H1 (cell line): ENCODE results near the gene DOK3. TPM values are rescaled to one million over a fixed set of nuclear protein-coding genes. Genes with fewer than 3 reads are reported as not detected.
A peak's percentile ranks its signal among the peaks of the same experiment; 100 is the strongest.

Source experiments
- CTCF ChIA-PET: fragments of 300-600 bp; sonication (Branson Sonifier 250); formaldehyde crosslinking; loops from one replicate; lab custom pipeline; 2021; ENCODE audit not compliant: partially characterized antibody; lab: Charles Lee
- POLR2A ChIA-PET: fragments of 300-600 bp; sonication (Branson Sonifier 250); formaldehyde crosslinking; loops from one replicate; lab custom pipeline; 2021; ENCODE audit warnings: inconsistent platforms; ENCODE audit not compliant: partially characterized antibody; lab: Charles Lee
- DNase-seq, 2 experiments: peaks; one replicate each; pipeline versions ENCODE4 v3.0.0 to v3.0.0-alpha.2; 2010 to 2022; ENCODE audit warnings: low spot score in 2 of 2, low read depth in 1 of 2, mixed read lengths in 1 of 2
- FAIRE-seq: peaks from 2 replicates; lab custom pipeline; 2011; peaks lifted over from hg19 to GRCh38; lab: Jason Lieb, UNC
- H2AFZ ChIP-seq: 2 replicates; pipeline ENCODE4 v1.8.1; 2012; ENCODE audit warnings: low read length, inconsistent platforms
- H2AK5ac ChIP-seq: 2 replicates; pipeline ENCODE4 v1.6.1; 2013; ENCODE audit warnings: low read depth, low read length
- H2BK120ac ChIP-seq: replicated peaks from 2 replicates; pipeline ENCODE3; 2013; ENCODE audit warnings: low read depth, low read length, inconsistent platforms
- H2BK12ac ChIP-seq: 2 replicates; pipeline ENCODE4 v1.6.1; 2013; ENCODE audit warnings: low read depth, low read length
- H2BK15ac ChIP-seq: 2 replicates; pipeline ENCODE4 v1.6.1; 2013; ENCODE audit warnings: low read length
- H2BK20ac ChIP-seq: 2 replicates; pipeline ENCODE4 v1.6.1; 2013; ENCODE audit warnings: low read length
- H2BK5ac ChIP-seq: 2 replicates; pipeline ENCODE4 v1.6.1; 2013; ENCODE audit warnings: low read depth, low read length
- H3K14ac ChIP-seq: 2 replicates; pipeline ENCODE4 v1.6.1; 2013; ENCODE audit warnings: inconsistent platforms; ENCODE audit not compliant: insufficient read length
- H3K18ac ChIP-seq: 2 replicates; pipeline ENCODE4 v1.6.1; 2013; ENCODE audit warnings: low read length; ENCODE audit errors: extremely low read depth
- H3K23ac ChIP-seq: 2 replicates; pipeline ENCODE4 v1.6.1; 2013; ENCODE audit warnings: inconsistent platforms; ENCODE audit not compliant: insufficient read length
- H3K23me2 ChIP-seq: 2 replicates; pipeline ENCODE4 v1.6.1; 2013; ENCODE audit warnings: low read depth, low read length
- H3K27ac ChIP-seq: 2 replicates; pipeline ENCODE4 v1.6.1; 2011; ENCODE audit warnings: low read depth, low read length, inconsistent platforms
- H3K27me3 ChIP-seq, 4 experiments: replicated peaks in 1 of 4; 1 replicate in 1 of 4; 2 replicates in 3 of 4; pipeline versions ENCODE4 v1.6.1 to v1.8.1; 2011 to 2013; ENCODE audit warnings: low read length in 3 of 4, mild to moderate bottlenecking in 3 of 4, inconsistent platforms in 2 of 4, mixed read lengths in 2 of 4, moderate library complexity in 1 of 4; ENCODE audit not compliant: control insufficient read depth in 3 of 4, insufficient read depth in 3 of 4; ENCODE audit errors: extremely low read depth in 1 of 4
- H3K36me3 ChIP-seq, 4 experiments: 2 replicates each; pipeline versions ENCODE4 v1.6.1 to v1.8.1; 2011 to 2013; ENCODE audit warnings: mild to moderate bottlenecking in 4 of 4, low read length in 3 of 4, moderate library complexity in 2 of 4, control low read depth in 1 of 4, inconsistent platforms in 1 of 4; ENCODE audit not compliant: insufficient read depth in 4 of 4, control insufficient read depth in 2 of 4
- H3K4ac ChIP-seq: replicated peaks from 2 replicates; pipeline ENCODE3; 2013; ENCODE audit warnings: low read length, low read depth, mixed read lengths, inconsistent platforms; ENCODE audit not compliant: insufficient read length
- H3K4me1 ChIP-seq, 4 experiments: replicated peaks in 1 of 4; 1 replicate in 1 of 4; 2 replicates in 3 of 4; pipeline versions ENCODE4 v1.6.1 to v1.8.1; 2011 to 2013; ENCODE audit warnings: low read length in 3 of 4, inconsistent platforms in 2 of 4, mixed read lengths in 1 of 4; ENCODE audit not compliant: insufficient read depth in 4 of 4, control insufficient read depth in 3 of 4
- H3K4me2 ChIP-seq, 2 experiments: 2 replicates each; pipeline versions ENCODE4 v1.6.1 to v1.8.1; 2011 to 2013; ENCODE audit warnings: low read depth in 2 of 2, low read length in 2 of 2, control low read depth in 1 of 2, inconsistent platforms in 1 of 2, mild to moderate bottlenecking in 1 of 2; ENCODE audit not compliant: insufficient read depth in 1 of 2
- H3K4me3 ChIP-seq, 4 experiments: fragments of 200-600, 300-600 bp in 1 of 4; sonication (generic), shearing (Covaris generic), sonication (Bioruptor Twin) in 1 of 4; 2 replicates each; pipeline versions ENCODE4 v1.5.1 to v1.8.1; 2011 to 2016; ENCODE audit warnings: low read length in 4 of 4, low read depth in 3 of 4, control low read depth in 2 of 4, inconsistent platforms in 2 of 4, mild to moderate bottlenecking in 2 of 4, mixed read lengths in 1 of 4, moderate library complexity in 1 of 4; ENCODE audit not compliant: insufficient read depth in 2 of 4; ENCODE audit errors: extremely low read depth in 1 of 4
- H3K56ac ChIP-seq: replicated peaks from 2 replicates; pipeline ENCODE3; 2013; ENCODE audit warnings: low read depth, mild to moderate bottlenecking, mixed read lengths, low read length, inconsistent platforms; ENCODE audit not compliant: insufficient read length
- H3K79me1 ChIP-seq: 2 replicates; pipeline ENCODE4 v1.6.1; 2013; ENCODE audit warnings: low read depth, low read length, control low read depth
- H3K79me2 ChIP-seq, 2 experiments: 2 replicates each; pipeline versions ENCODE4 v1.6.1 to v1.8.1; 2012 to 2013; ENCODE audit warnings: low read length in 2 of 2, mild to moderate bottlenecking in 2 of 2, inconsistent platforms in 1 of 2; ENCODE audit not compliant: insufficient read depth in 2 of 2, control insufficient read depth in 1 of 2
- H3K9ac ChIP-seq, 4 experiments: replicated peaks in 1 of 4; 1 replicate in 1 of 4; 2 replicates in 3 of 4; pipeline versions ENCODE4 v1.6.1 to v1.8.1; 2011 to 2013; ENCODE audit warnings: low read depth in 3 of 4, low read length in 3 of 4, control low read depth in 2 of 4, mild to moderate bottlenecking in 2 of 4, moderate library complexity in 2 of 4, inconsistent platforms in 1 of 4; ENCODE audit errors: extremely low read depth in 1 of 4
- H3K9me3 ChIP-seq, 2 experiments: 2 replicates each; pipeline versions ENCODE4 v1.6.1 to v1.8.1; 2012 to 2013; ENCODE audit warnings: mild to moderate bottlenecking in 2 of 2, moderate library complexity in 2 of 2, control low read depth in 1 of 2, inconsistent platforms in 1 of 2, low read depth in 1 of 2, low read length in 1 of 2, mixed read lengths in 1 of 2; ENCODE audit not compliant: insufficient read depth in 2 of 2
- H4K20me1 ChIP-seq, 2 experiments: replicated peaks in 1 of 2; 2 replicates each; pipeline versions ENCODE3 to v1.8.1; 2011 to 2013; ENCODE audit warnings: inconsistent platforms in 2 of 2, low read length in 2 of 2, mild to moderate bottlenecking in 1 of 2; ENCODE audit not compliant: insufficient read depth in 2 of 2, control insufficient read depth in 1 of 2
- H4K5ac ChIP-seq: 2 replicates; pipeline ENCODE4 v1.6.1; 2013; ENCODE audit warnings: low read length, low read depth, mixed read lengths, inconsistent platforms; ENCODE audit not compliant: insufficient read length
- H4K8ac ChIP-seq: 2 replicates; pipeline ENCODE4 v1.8.0; 2013; ENCODE audit warnings: mild to moderate bottlenecking, moderate library complexity, low read length, inconsistent platforms; ENCODE audit not compliant: insufficient read depth; ENCODE audit errors: extremely low read depth
- H4K91ac ChIP-seq: replicated peaks from 2 replicates; pipeline ENCODE3; 2013; ENCODE audit warnings: low read length, mixed read lengths, inconsistent platforms; ENCODE audit not compliant: insufficient read length
- CREB1 ChIP-seq: IDR thresholded peaks from 2 replicates; pipeline ENCODE4 v1.6.1; 2012; ENCODE audit warnings: inconsistent platforms
- CTCF ChIP-seq, 3 experiments: IDR thresholded peaks; 1 replicate in 2 of 3; 2 replicates in 1 of 3; pipeline versions ENCODE4 v1.5.1 to v1.6.1; 2011; ENCODE audit warnings: low read length in 3 of 3, mild to moderate bottlenecking in 3 of 3, inconsistent platforms in 2 of 3, low read depth in 1 of 3, moderate library complexity in 1 of 3; ENCODE audit not compliant: insufficient read depth in 1 of 3; ENCODE audit errors: control extremely low read depth in 1 of 3
- EGR1 ChIP-seq: IDR thresholded peaks from 2 replicates; pipeline ENCODE4 v1.6.1; 2011; ENCODE audit warnings: low read depth, low read length, borderline replicate concordance
- EZH2 ChIP-seq: fragments of 200-600 bp; sonication (generic); IDR thresholded peaks from 2 replicates; pipeline ENCODE4 v1.7.1; 2012; ENCODE audit warnings: low read depth, mild to moderate bottlenecking, moderate library complexity, low read length, inconsistent platforms; ENCODE audit not compliant: severe bottlenecking
- JUN ChIP-seq: IDR thresholded peaks from 2 replicates; pipeline ENCODE4 v1.6.1; 2011; ENCODE audit warnings: low read depth, mild to moderate bottlenecking, improper control_type of control experiment, low read length
- SIN3A ChIP-seq, 2 experiments: IDR thresholded peaks in 1 of 2; conservative IDR thresholded peaks in 1 of 2; 2 replicates each; pipeline ENCODE4 v1.6.1; 2011 to 2012; ENCODE audit warnings: low read length in 2 of 2, improper control_type of control experiment in 1 of 2, low read depth in 1 of 2, mild to moderate bottlenecking in 1 of 2
- TBP ChIP-seq: IDR thresholded peaks from 2 replicates; pipeline ENCODE4 v1.6.1; 2011; ENCODE audit warnings: low read depth, low read length, improper control_type of control experiment
- WGBS, 2 experiments: shearing (Covaris generic) in 1 of 2; methylation state at CpG; one replicate each; pipeline versions ENCODE4 v1.1.6 to v1.1.7; 2013 to 2015; ENCODE audit warnings: low lambda C conversion rate in 2 of 2, mixed read lengths in 2 of 2, inconsistent platforms in 1 of 2, low coverage in 1 of 2, missing lambda C conversion rate in 1 of 2; ENCODE audit not compliant: insufficient replicate concordance in 2 of 2, insufficient coverage in 1 of 2, insufficient read length in 1 of 2; ENCODE audit errors: extremely low coverage in 1 of 2, missing lambda C conversion rate in 1 of 2; 5-methylcytosine and 5-hydroxymethylcytosine counted together
- polyA plus RNA-seq, 7 experiments: library from polyadenylated mRNA; depleted of rRNA in 3 of 7; stranded (reverse) in 5 of 7; unstranded in 2 of 7; fragments of >200 nt in 5 of 7; fragments of 200-250 nt in 2 of 7; gene quantifications; 1 replicate in 5 of 7; 2 replicates in 1 of 7; 4 replicates in 1 of 7; pipeline versions ENCODE4 v1.2.1 to v1.2.3, GENCODE V29; 2011 to 2013; ENCODE audit warnings: missing spikeins in 2 of 7, mixed read lengths in 2 of 7
- total RNA-seq: library from RNA; stranded (reverse); fragmentation: NEBNext Ultra II Directional; extraction: Animal tissue kit (Norgen Biotek cat#: 25700); gene quantifications from 2 replicates; pipeline ENCODE4 v1.2.1, GENCODE V29; 2021

DOK3 gene
- total and polyA plus RNA-seq, 2 of the 8 experiments (the other 6 are each of a cell fraction or from before 2014, with no cell fraction given) = 4.2 to 6.4 TPM

- Histone ChIP-seq H3K14ac (no peak overlapping the region), H2AFZ (no peak overlapping the region), H3K36me3 (peaks cover 10 to 20% (median 15%) of the 10 kb centered on the region in 4 experiments), H3K27ac (peak overlapping the region; percentile 98), H2BK5ac (peak overlapping the region; percentile 57; the same call in 1 of the 2 replicates), H3K56ac (no peak overlapping the region), H3K4me3 (peak overlapping the region in 1 of 4 experiments; percentile 83; a peak in 2 of 8 replicates), H2AK5ac (no peak overlapping the region), H2BK15ac (no peak overlapping the region), H4K91ac (no peak overlapping the region), H3K79me1 (peaks cover 3% of the 10 kb centered on the region; the same call in 1 of the 2 replicates), H2BK20ac (0 out of 2 replicates have a peak overlapping the region, but pooled peaks have one; percentile 43), H3K4me1 (peaks cover 0 to 30% (median 27%) of the 10 kb centered on the region in 4 experiments; a peak in 6 of 7 replicates), H3K27me3 (peaks cover 2 to 12% (median 11%) of the 10 kb centered on the region in 4 experiments; a peak in 6 of 7 replicates), H3K23ac (no peak overlapping the region), H2BK120ac (no peak overlapping the region), H4K20me1 (peaks cover 3 to 9% of the 10 kb centered on the region in 2 experiments), H3K23me2 (peaks cover 10% of the 10 kb centered on the region), H3K18ac (0 out of 2 replicates have a peak overlapping the region, but pooled peaks have one; percentile 39), H4K5ac (no peak overlapping the region), H4K8ac (no peak overlapping the region; the same call in 1 of the 2 replicates), H3K9me3 (no peaks in the 10 kb centered on the region), H3K79me2 (peaks cover 0 to 8% of the 10 kb centered on the region in 2 experiments; a peak in 1 of 4 replicates), H3K9ac (peak overlapping the region in 2 of 4 experiments; percentile 42 to 43; a peak in 3 of 7 replicates), H3K4ac (no peak overlapping the region), H3K4me2 (peak overlapping the region; percentile 88 to 91), H2BK12ac (no peak overlapping the region; the same call in 1 of the 2 replicates)
- ChIA-PET CTCF (interaction anchor here (0.6 to 12.7 kb wide), 13 partner anchors 9 to 195 kb away, joined by 3 to 306 read pairs (median 5); partner anchors contain the start of genes DDX41, DOK3 and PDLIM7), POLR2A (interaction anchor here (0.6 to 67.5 kb wide), 6 partner anchors 15 to 128 kb away, joined by 3 to 3349 read pairs (median 28); partner anchors contain the start of genes DBN1, DDX41, DOK3 and PDLIM7)
- DNase-seq = peak; percentile 75 to 87
- no peak for FAIRE-seq
- WGBS, 2 experiments = 79% methylated on average over 3 of the region's 11 CpGs; no CpG with 5 or more reads in 1 of the 2 experiments
- TF ChIP-seq JUN = no peak
- peak in 2 of 3 experiments; percentile 35 to 49; a peak in 3 of 4 replicates for TF ChIP-seq CTCF (IDR thresholded peaks at IDR 0.05; ENCODE audit: control extremely low read depth in 1 of 3, insufficient read depth in 1 of 3, low read depth in 1 of 3, low read length in 3 of 3)
- 0 out of 2 replicates have a peak, but pooled peaks have one; percentile 10 for TF ChIP-seq CREB1
- no peak for TF ChIP-seq EZH2
- TF ChIP-seq TBP = peak; percentile 23; the same call in 1 of the 2 replicates
- no peak for TF ChIP-seq SIN3A (conservative IDR thresholded peaks at IDR 0.05 in 1 of 2, IDR thresholded peaks at IDR 0.05 in 1 of 2; ENCODE audit: low read depth in 1 of 2, low read length in 2 of 2)
- TF ChIP-seq EGR1 = no peak
These were observed 15.1 kb downstream of the DOK3 start for GRCh38 chr5:177494346-177495195.
